H1 (cell line): ENCODE data around the gene SRRM4. TPM values are rescaled to one million over a fixed set of nuclear protein-coding genes. Genes with fewer than 3 reads are reported as not detected.

Experiments used
- CTCF ChIA-PET: fragments of 300-600 bp; sonication (Branson Sonifier 250); formaldehyde crosslinking; loops from one replicate; lab custom pipeline; 2021; ENCODE audit not compliant: partially characterized antibody; lab: Charles Lee
- POLR2A ChIA-PET: fragments of 300-600 bp; sonication (Branson Sonifier 250); formaldehyde crosslinking; loops from one replicate; lab custom pipeline; 2021; ENCODE audit warnings: inconsistent platforms; ENCODE audit not compliant: partially characterized antibody; lab: Charles Lee
- DNase-seq, 2 experiments: peaks; one replicate each; pipeline versions ENCODE4 v3.0.0 to v3.0.0-alpha.2; 2010 to 2022; ENCODE audit warnings: low spot score in 2 of 2, low read depth in 1 of 2, mixed read lengths in 1 of 2
- FAIRE-seq: peaks from 2 replicates; lab custom pipeline; 2011; peaks lifted over from hg19 to GRCh38; lab: Jason Lieb, UNC
- H2AFZ ChIP-seq: 2 replicates; pipeline ENCODE4 v1.8.1; 2012; ENCODE audit warnings: low read length, inconsistent platforms
- H2AK5ac ChIP-seq: 2 replicates; pipeline ENCODE4 v1.6.1; 2013; ENCODE audit warnings: low read depth, low read length
- H2BK120ac ChIP-seq: replicated peaks from 2 replicates; pipeline ENCODE3; 2013; ENCODE audit warnings: low read depth, low read length, inconsistent platforms
- H2BK12ac ChIP-seq: 2 replicates; pipeline ENCODE4 v1.6.1; 2013; ENCODE audit warnings: low read depth, low read length
- H2BK15ac ChIP-seq: 2 replicates; pipeline ENCODE4 v1.6.1; 2013; ENCODE audit warnings: low read length
- H2BK20ac ChIP-seq: 2 replicates; pipeline ENCODE4 v1.6.1; 2013; ENCODE audit warnings: low read length
- H2BK5ac ChIP-seq: 2 replicates; pipeline ENCODE4 v1.6.1; 2013; ENCODE audit warnings: low read depth, low read length
- H3K14ac ChIP-seq: 2 replicates; pipeline ENCODE4 v1.6.1; 2013; ENCODE audit warnings: inconsistent platforms; ENCODE audit not compliant: insufficient read length
- H3K18ac ChIP-seq: 2 replicates; pipeline ENCODE4 v1.6.1; 2013; ENCODE audit warnings: low read length; ENCODE audit errors: extremely low read depth
- H3K23ac ChIP-seq: 2 replicates; pipeline ENCODE4 v1.6.1; 2013; ENCODE audit warnings: inconsistent platforms; ENCODE audit not compliant: insufficient read length
- H3K23me2 ChIP-seq: 2 replicates; pipeline ENCODE4 v1.6.1; 2013; ENCODE audit warnings: low read depth, low read length
- H3K27ac ChIP-seq: 2 replicates; pipeline ENCODE4 v1.6.1; 2011; ENCODE audit warnings: low read depth, low read length, inconsistent platforms
- H3K27me3 ChIP-seq, 4 experiments: replicated peaks in 1 of 4; 1 replicate in 1 of 4; 2 replicates in 3 of 4; pipeline versions ENCODE4 v1.6.1 to v1.8.1; 2011 to 2013; ENCODE audit warnings: low read length in 3 of 4, mild to moderate bottlenecking in 3 of 4, inconsistent platforms in 2 of 4, mixed read lengths in 2 of 4, moderate library complexity in 1 of 4; ENCODE audit not compliant: control insufficient read depth in 3 of 4, insufficient read depth in 3 of 4; ENCODE audit errors: extremely low read depth in 1 of 4
- H3K36me3 ChIP-seq, 4 experiments: 2 replicates each; pipeline versions ENCODE4 v1.6.1 to v1.8.1; 2011 to 2013; ENCODE audit warnings: mild to moderate bottlenecking in 4 of 4, low read length in 3 of 4, moderate library complexity in 2 of 4, control low read depth in 1 of 4, inconsistent platforms in 1 of 4; ENCODE audit not compliant: insufficient read depth in 4 of 4, control insufficient read depth in 2 of 4
- H3K4ac ChIP-seq: replicated peaks from 2 replicates; pipeline ENCODE3; 2013; ENCODE audit warnings: low read length, low read depth, mixed read lengths, inconsistent platforms; ENCODE audit not compliant: insufficient read length
- H3K4me1 ChIP-seq, 4 experiments: replicated peaks in 1 of 4; 1 replicate in 1 of 4; 2 replicates in 3 of 4; pipeline versions ENCODE4 v1.6.1 to v1.8.1; 2011 to 2013; ENCODE audit warnings: low read length in 3 of 4, inconsistent platforms in 2 of 4, mixed read lengths in 1 of 4; ENCODE audit not compliant: insufficient read depth in 4 of 4, control insufficient read depth in 3 of 4
- H3K4me2 ChIP-seq, 2 experiments: 2 replicates each; pipeline versions ENCODE4 v1.6.1 to v1.8.1; 2011 to 2013; ENCODE audit warnings: low read depth in 2 of 2, low read length in 2 of 2, control low read depth in 1 of 2, inconsistent platforms in 1 of 2, mild to moderate bottlenecking in 1 of 2; ENCODE audit not compliant: insufficient read depth in 1 of 2
- H3K4me3 ChIP-seq, 4 experiments: fragments of 200-600, 300-600 bp in 1 of 4; sonication (generic), shearing (Covaris generic), sonication (Bioruptor Twin) in 1 of 4; 2 replicates each; pipeline versions ENCODE4 v1.5.1 to v1.8.1; 2011 to 2016; ENCODE audit warnings: low read length in 4 of 4, low read depth in 3 of 4, control low read depth in 2 of 4, inconsistent platforms in 2 of 4, mild to moderate bottlenecking in 2 of 4, mixed read lengths in 1 of 4, moderate library complexity in 1 of 4; ENCODE audit not compliant: insufficient read depth in 2 of 4; ENCODE audit errors: extremely low read depth in 1 of 4
- H3K56ac ChIP-seq: replicated peaks from 2 replicates; pipeline ENCODE3; 2013; ENCODE audit warnings: low read depth, mild to moderate bottlenecking, mixed read lengths, low read length, inconsistent platforms; ENCODE audit not compliant: insufficient read length
- H3K79me1 ChIP-seq: 2 replicates; pipeline ENCODE4 v1.6.1; 2013; ENCODE audit warnings: low read depth, low read length, control low read depth
- H3K79me2 ChIP-seq, 2 experiments: 2 replicates each; pipeline versions ENCODE4 v1.6.1 to v1.8.1; 2012 to 2013; ENCODE audit warnings: low read length in 2 of 2, mild to moderate bottlenecking in 2 of 2, inconsistent platforms in 1 of 2; ENCODE audit not compliant: insufficient read depth in 2 of 2, control insufficient read depth in 1 of 2
- H3K9ac ChIP-seq, 4 experiments: replicated peaks in 1 of 4; 1 replicate in 1 of 4; 2 replicates in 3 of 4; pipeline versions ENCODE4 v1.6.1 to v1.8.1; 2011 to 2013; ENCODE audit warnings: low read depth in 3 of 4, low read length in 3 of 4, control low read depth in 2 of 4, mild to moderate bottlenecking in 2 of 4, moderate library complexity in 2 of 4, inconsistent platforms in 1 of 4; ENCODE audit errors: extremely low read depth in 1 of 4
- H3K9me3 ChIP-seq, 2 experiments: 2 replicates each; pipeline versions ENCODE4 v1.6.1 to v1.8.1; 2012 to 2013; ENCODE audit warnings: mild to moderate bottlenecking in 2 of 2, moderate library complexity in 2 of 2, control low read depth in 1 of 2, inconsistent platforms in 1 of 2, low read depth in 1 of 2, low read length in 1 of 2, mixed read lengths in 1 of 2; ENCODE audit not compliant: insufficient read depth in 2 of 2
- H4K20me1 ChIP-seq, 2 experiments: replicated peaks in 1 of 2; 2 replicates each; pipeline versions ENCODE3 to v1.8.1; 2011 to 2013; ENCODE audit warnings: inconsistent platforms in 2 of 2, low read length in 2 of 2, mild to moderate bottlenecking in 1 of 2; ENCODE audit not compliant: insufficient read depth in 2 of 2, control insufficient read depth in 1 of 2
- H4K5ac ChIP-seq: 2 replicates; pipeline ENCODE4 v1.6.1; 2013; ENCODE audit warnings: low read length, low read depth, mixed read lengths, inconsistent platforms; ENCODE audit not compliant: insufficient read length
- H4K8ac ChIP-seq: 2 replicates; pipeline ENCODE4 v1.8.0; 2013; ENCODE audit warnings: mild to moderate bottlenecking, moderate library complexity, low read length, inconsistent platforms; ENCODE audit not compliant: insufficient read depth; ENCODE audit errors: extremely low read depth
- H4K91ac ChIP-seq: replicated peaks from 2 replicates; pipeline ENCODE3; 2013; ENCODE audit warnings: low read length, mixed read lengths, inconsistent platforms; ENCODE audit not compliant: insufficient read length
- CEBPB ChIP-seq: IDR thresholded peaks from 2 replicates; pipeline ENCODE4 v1.6.1; 2012; ENCODE audit warnings: low read depth, low read length
- EZH2 ChIP-seq: fragments of 200-600 bp; sonication (generic); IDR thresholded peaks from 2 replicates; pipeline ENCODE4 v1.7.1; 2012; ENCODE audit warnings: low read depth, mild to moderate bottlenecking, moderate library complexity, low read length, inconsistent platforms; ENCODE audit not compliant: severe bottlenecking
- JUND ChIP-seq: IDR thresholded peaks from 2 replicates; pipeline ENCODE4 v1.6.1; 2011; ENCODE audit warnings: mild to moderate bottlenecking, improper control_type of control experiment, low read length
- POLR2A ChIP-seq, 2 experiments: IDR thresholded peaks; 1 replicate in 1 of 2; 2 replicates in 1 of 2; pipeline ENCODE4 v1.6.1; 2011; ENCODE audit warnings: low read depth in 2 of 2, low read length in 2 of 2, mild to moderate bottlenecking in 2 of 2; ENCODE audit errors: control extremely low read depth in 1 of 2
- RBBP5 ChIP-seq: IDR thresholded peaks from 2 replicates; pipeline ENCODE4 v1.7.1; 2012; ENCODE audit warnings: low read depth, mild to moderate bottlenecking, inconsistent platforms, low read length, moderate library complexity, borderline replicate concordance
- SIN3A ChIP-seq, 2 experiments: IDR thresholded peaks in 1 of 2; conservative IDR thresholded peaks in 1 of 2; 2 replicates each; pipeline ENCODE4 v1.6.1; 2011 to 2012; ENCODE audit warnings: low read length in 2 of 2, improper control_type of control experiment in 1 of 2, low read depth in 1 of 2, mild to moderate bottlenecking in 1 of 2
- TAF1 ChIP-seq: IDR thresholded peaks from 2 replicates; pipeline ENCODE4 v1.6.1; 2011; ENCODE audit warnings: mild to moderate bottlenecking, low read depth, low read length
- TCF12 ChIP-seq: IDR thresholded peaks from 2 replicates; pipeline ENCODE4 v1.6.1; 2011; ENCODE audit warnings: low read depth, mild to moderate bottlenecking, low read length
- TEAD4 ChIP-seq: IDR thresholded peaks from 2 replicates; pipeline ENCODE4 v1.6.1; 2012; ENCODE audit warnings: low read depth, low read length, inconsistent platforms, mixed read lengths
- WGBS, 2 experiments: shearing (Covaris generic) in 1 of 2; methylation state at CpG; one replicate each; pipeline versions ENCODE4 v1.1.6 to v1.1.7; 2013 to 2015; ENCODE audit warnings: low lambda C conversion rate in 2 of 2, mixed read lengths in 2 of 2, inconsistent platforms in 1 of 2, low coverage in 1 of 2, missing lambda C conversion rate in 1 of 2; ENCODE audit not compliant: insufficient replicate concordance in 2 of 2, insufficient coverage in 1 of 2, insufficient read length in 1 of 2; ENCODE audit errors: extremely low coverage in 1 of 2, missing lambda C conversion rate in 1 of 2; 5-methylcytosine and 5-hydroxymethylcytosine counted together
- polyA plus RNA-seq, 7 experiments: library from polyadenylated mRNA; depleted of rRNA in 3 of 7; stranded (reverse) in 5 of 7; unstranded in 2 of 7; fragments of >200 nt in 5 of 7; fragments of 200-250 nt in 2 of 7; gene quantifications; 1 replicate in 5 of 7; 2 replicates in 1 of 7; 4 replicates in 1 of 7; pipeline versions ENCODE4 v1.2.1 to v1.2.3, GENCODE V29; 2011 to 2013; ENCODE audit warnings: missing spikeins in 2 of 7, mixed read lengths in 2 of 7
- total RNA-seq: library from RNA; stranded (reverse); fragmentation: NEBNext Ultra II Directional; extraction: Animal tissue kit (Norgen Biotek cat#: 25700); gene quantifications from 2 replicates; pipeline ENCODE4 v1.2.1, GENCODE V29; 2021
- TF ChIP-seq, protein P1 (sequence below): IDR thresholded peaks from 2 replicates; pipeline ENCODE4 v1.6.1; 2012; ENCODE audit warnings: inconsistent platforms

SRRM4 gene
- total and polyA plus RNA-seq, 2 of the 8 experiments (the other 6 are each of a cell fraction or from before 2014, with no cell fraction given), result 0.53 to 1.1 TPM

DNA sequence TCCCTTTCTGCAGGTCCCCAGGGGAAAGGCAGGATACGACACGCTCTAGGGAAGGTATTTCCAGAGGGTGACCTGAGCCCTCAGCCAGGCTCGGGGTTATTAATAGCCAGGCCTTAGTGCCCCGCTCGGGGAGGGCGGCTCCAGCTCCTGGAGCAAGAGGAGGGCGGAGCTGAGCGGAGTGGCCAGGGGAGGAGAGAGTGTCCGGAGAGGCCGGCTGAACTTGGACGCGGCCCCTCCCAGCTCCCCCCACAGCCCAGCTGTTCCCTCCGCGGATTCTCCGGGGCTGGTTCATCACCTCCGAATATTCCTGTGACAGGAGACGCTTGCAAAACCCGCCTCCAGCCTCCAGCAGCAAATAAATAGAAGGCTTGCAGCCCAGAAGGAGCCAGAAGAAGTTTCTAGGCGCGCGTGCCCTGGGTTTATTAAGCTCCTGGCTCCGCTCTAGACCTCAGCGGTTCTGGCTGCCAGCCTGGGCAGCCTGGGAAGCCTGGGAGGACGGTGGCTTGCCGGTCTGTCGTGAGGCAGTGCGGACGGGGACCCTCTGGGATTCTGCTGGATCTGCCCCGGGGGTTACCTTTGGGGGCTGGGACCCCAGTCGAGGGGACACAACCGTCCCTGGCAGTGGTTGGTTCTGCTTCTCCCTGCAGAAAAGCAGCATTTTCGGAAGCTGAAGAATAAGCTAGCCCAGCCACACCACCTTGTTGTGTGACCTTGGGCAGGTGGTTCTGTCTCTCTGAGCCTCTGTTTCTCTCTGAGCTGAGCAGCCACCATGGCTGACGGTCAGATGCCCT, 197.4 kb downstream of the SRRM4 start, which contains the start of gene HSPB8:
TSS of gene HSPB8 (plus strand) at position 388 of the 791 bp plus-strand sequence. CDS start at position 770, 382 bp downstream.
- H3K23ac ChIP-seq, result no peak within 1 kb of the TSS
- H2AFZ ChIP-seq, result peak within 1 kb of the TSS; percentile 4; the same call in 1 of the 2 replicates
- peak within 1 kb of the TSS; percentile 66 for H3K4ac ChIP-seq
- peak within 1 kb of the TSS; percentile 90; the same call in 1 of the 2 replicates for H2BK15ac ChIP-seq
- H3K9ac ChIP-seq, result peak within 1 kb of the TSS in 1 of 4 experiments; percentile 10; a peak in 2 of 7 replicates
- H4K91ac ChIP-seq, result peak within 1 kb of the TSS; percentile 78
- H3K79me2 ChIP-seq, result peaks cover 0 to 10% of the 10 kb centered on the region in 2 experiments; a peak in 1 of 4 replicates
- peak within 1 kb of the TSS; percentile 83 for H3K18ac ChIP-seq
- ChIA-PET POLR2A (interaction anchor here (1.2 to 4.9 kb wide), 4 partner anchors 21 to 140 kb away, joined by 3 to 24 read pairs (median 3); no protein-coding TSS in a partner anchor), CTCF (interaction anchor here (0.6 to 1.9 kb wide), 12 partner anchors 18 to 1049 kb away, joined by 3 to 7 read pairs (median 3); no protein-coding TSS in a partner anchor)
- DNase-seq (peak in 1 of 2 experiments; percentile 72), FAIRE-seq (no peak)
- H3K27me3 ChIP-seq, result no peaks in the 10 kb centered on the region; a peak in 1 of 7 replicates
- no peaks in the 10 kb centered on the region for H3K36me3 ChIP-seq
- TF ChIP-seq TAF1 (0 out of 2 replicates have a peak, but pooled peaks have one; percentile 12), TEAD4 (no peak), JUND (0 out of 2 replicates have a peak, but pooled peaks have one; percentile 4), CEBPB (no peak), SIN3A (conservative IDR thresholded peaks at IDR 0.05 in 1 of 2, IDR thresholded peaks at IDR 0.05 in 1 of 2; ENCODE audit: low read depth in 1 of 2, low read length in 2 of 2) (0 out of 4 replicates have a peak, but pooled peaks of 1 of the 2 experiments have one; percentile 14), TCF12 (no peak), RBBP5 (no peak), POLR2A (IDR thresholded peaks at IDR 0.05; ENCODE audit: control extremely low read depth in 1 of 2, low read depth in 2 of 2, low read length in 2 of 2) (peak in 1 of 2 experiments; percentile 12; a peak in 1 of 3 replicates), EZH2 (no peak)
- TF ChIP-seq, protein P1, sequence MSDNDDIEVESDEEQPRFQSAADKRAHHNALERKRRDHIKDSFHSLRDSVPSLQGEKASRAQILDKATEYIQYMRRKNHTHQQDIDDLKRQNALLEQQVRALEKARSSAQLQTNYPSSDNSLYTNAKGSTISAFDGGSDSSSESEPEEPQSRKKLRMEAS, result 0 out of 2 replicates have a peak, but pooled peaks have one; percentile 5
- H3K79me1 ChIP-seq, result no peaks in the 10 kb centered on the region
- WGBS, 2 experiments, result 16% methylated on average over 24 of the region's 33 CpGs; no CpG with 5 or more reads in 1 of the 2 experiments
- no peaks in the 10 kb centered on the region; the same call in 1 of the 2 replicates for H3K23me2 ChIP-seq
- peak within 1 kb of the TSS; percentile 60 for H2BK120ac ChIP-seq
- H3K4me1 ChIP-seq, result peaks cover 15 to 33% (median 21%) of the 10 kb centered on the region in 4 experiments
- peak within 1 kb of the TSS; percentile 2 to 56 (median 16); a peak in 5 of 8 replicates for H3K4me3 ChIP-seq
- no peak within 1 kb of the TSS for H3K14ac ChIP-seq
- H3K56ac ChIP-seq, result no peak within 1 kb of the TSS
- H3K9me3 ChIP-seq, result no peaks in the 10 kb centered on the region
- H3K27ac ChIP-seq, result no peak within 1 kb of the TSS
- H4K5ac ChIP-seq, result peak within 1 kb of the TSS; percentile 16
- no peaks in the 10 kb centered on the region for H4K20me1 ChIP-seq
- no peak within 1 kb of the TSS; the same call in 1 of the 2 replicates for H2AK5ac ChIP-seq
- H3K4me2 ChIP-seq, result peak within 1 kb of the TSS; percentile 62 to 65
- no peak within 1 kb of the TSS for H4K8ac ChIP-seq
- peak within 1 kb of the TSS; percentile 96 for H2BK12ac ChIP-seq
- H2BK20ac ChIP-seq, result peak within 1 kb of the TSS; percentile 84
- peak within 1 kb of the TSS; percentile 62; the same call in 1 of the 2 replicates for H2BK5ac ChIP-seq
